Measurements from ENCODE around the gene TMTC3. TPM values are rescaled to one million over a fixed set of nuclear protein-coding genes. Genes with fewer than 3 reads are reported as not detected.

Gene TMTC3
- total and polyA plus RNA-seq, 2 donors (not counting 3 experiments of a cell fraction or from before 2014, with no cell fraction given) = 7.8 to 36.5 TPM

- H3K4me3 ChIP-seq (replicated peaks in 1 of 3; ENCODE audit: insufficient read depth in 1 of 3, low read depth in 1 of 3, low read length in 3 of 3) = no peak overlapping the region
- H3K9me1 ChIP-seq (replicated peaks; ENCODE audit: control insufficient read depth, extremely low read depth, insufficient read depth, low read length) = no peaks in the 10 kb centered on the region
- H2AFZ ChIP-seq (ENCODE audit: low read depth, low read length) = no peak overlapping the region
- H3K27me3 ChIP-seq (ENCODE audit: control insufficient read depth in 2 of 2, insufficient read depth in 2 of 2, low read length in 2 of 2) = no peaks in the 10 kb centered on the region
- H3K36me3 ChIP-seq (ENCODE audit: control insufficient read depth in 2 of 2, extremely low read depth in 1 of 2, insufficient read depth in 2 of 2, low read length in 2 of 2) = no peaks in the 10 kb centered on the region
- no peaks in the 10 kb centered on the region for H4K20me1 ChIP-seq (replicated peaks; ENCODE audit: control insufficient read depth, extremely low read depth, insufficient read depth, low read length)
- peaks cover 2% of the 10 kb centered on the region for H3K4me1 ChIP-seq (ENCODE audit: control insufficient read depth, extremely low read depth, insufficient read depth, low read length)
- H3K27ac ChIP-seq (ENCODE audit: insufficient read depth, low read depth, low read length) = no peak overlapping the region
- no peak overlapping the region for H3K9ac ChIP-seq (replicated peaks; ENCODE audit: extremely low read depth, insufficient read depth, low read length)
- no peak overlapping the region for H3K4me2 ChIP-seq (ENCODE audit: insufficient read depth, low read length)
- no peak for TF ChIP-seq GATA2 (IDR thresholded peaks at IDR 0.05; ENCODE audit: insufficient read depth, insufficient read length, low read depth, low read length)
- TF ChIP-seq, protein P1, sequence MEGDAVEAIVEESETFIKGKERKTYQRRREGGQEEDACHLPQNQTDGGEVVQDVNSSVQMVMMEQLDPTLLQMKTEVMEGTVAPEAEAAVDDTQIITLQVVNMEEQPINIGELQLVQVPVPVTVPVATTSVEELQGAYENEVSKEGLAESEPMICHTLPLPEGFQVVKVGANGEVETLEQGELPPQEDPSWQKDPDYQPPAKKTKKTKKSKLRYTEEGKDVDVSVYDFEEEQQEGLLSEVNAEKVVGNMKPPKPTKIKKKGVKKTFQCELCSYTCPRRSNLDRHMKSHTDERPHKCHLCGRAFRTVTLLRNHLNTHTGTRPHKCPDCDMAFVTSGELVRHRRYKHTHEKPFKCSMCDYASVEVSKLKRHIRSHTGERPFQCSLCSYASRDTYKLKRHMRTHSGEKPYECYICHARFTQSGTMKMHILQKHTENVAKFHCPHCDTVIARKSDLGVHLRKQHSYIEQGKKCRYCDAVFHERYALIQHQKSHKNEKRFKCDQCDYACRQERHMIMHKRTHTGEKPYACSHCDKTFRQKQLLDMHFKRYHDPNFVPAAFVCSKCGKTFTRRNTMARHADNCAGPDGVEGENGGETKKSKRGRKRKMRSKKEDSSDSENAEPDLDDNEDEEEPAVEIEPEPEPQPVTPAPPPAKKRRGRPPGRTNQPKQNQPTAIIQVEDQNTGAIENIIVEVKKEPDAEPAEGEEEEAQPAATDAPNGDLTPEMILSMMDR (IDR thresholded peaks at IDR 0.05; ENCODE audit: extremely low read depth in 1 of 2, insufficient read depth in 1 of 2, low read depth in 1 of 2, low read length in 2 of 2) = no peak
- no peak for TF ChIP-seq FOS (IDR thresholded peaks at IDR 0.05; ENCODE audit: borderline replicate concordance, insufficient read depth, low read length)
- no peak for TF ChIP-seq POLR2AphosphoS5 (IDR thresholded peaks at IDR 0.05; ENCODE audit: insufficient read depth, low read depth, low read length)
- no peak for TF ChIP-seq JUN (IDR thresholded peaks at IDR 0.05; ENCODE audit: borderline replicate concordance, insufficient read depth, insufficient read length, low read depth)
- no peak for TF ChIP-seq EZH2 (IDR thresholded peaks at IDR 0.05; ENCODE audit: borderline replicate concordance, low read depth, low read length, severe bottlenecking)
- no peak for TF ChIP-seq MYC (IDR thresholded peaks at IDR 0.05; ENCODE audit: low read depth, low read length)
- no peak for TF ChIP-seq POLR2A (IDR thresholded peaks at IDR 0.05; ENCODE audit: low read depth, low read length)
- H3K79me2 ChIP-seq (ENCODE audit: control insufficient read depth, insufficient read depth, low read length) = no peaks in the 10 kb centered on the region
- DNase-seq (ENCODE audit: low read depth, low spot score) (no peak), FAIRE-seq (no peak)
- dilution Hi-C loops (cut with MboI; ENCODE audit: extremely low pct_ligation_motif_present, low sequenced_read_pairs) (no loop called here), intact Hi-C loops (cut with micrococcal nuclease) (no loop called here)
- no TSS peak for BruUV-seq (replicated peaks)
- H3K9me3 ChIP-seq (replicated peaks; ENCODE audit: control insufficient read depth, insufficient read depth, low read length) = no peaks in the 10 kb centered on the region
- CTCF ChIA-PET = no interaction called here
- POLR2A ChIA-PET = no interaction called here
Observed at GRCh38 chr12:88225776-88226175, 83.7 kb downstream of the TMTC3 start.

Data from endothelial cell of umbilical vein (primary cell).